Limb (tissue), 2 donors: Measurements from ENCODE around the gene HADHB.
"Not testable (repeated sequence)": the region's sequence is repeated elsewhere in the genome, so short reads cannot be mapped to it uniquely, and the experiment has no call there.

Source experiments
- DNase-seq, 2 donors: peaks; one replicate each; pipeline ENCODE4 v3.0.0-alpha.2; 2016; ENCODE audit errors: extremely low spot score in 2 of 2

Gene HADHB

DNA sequence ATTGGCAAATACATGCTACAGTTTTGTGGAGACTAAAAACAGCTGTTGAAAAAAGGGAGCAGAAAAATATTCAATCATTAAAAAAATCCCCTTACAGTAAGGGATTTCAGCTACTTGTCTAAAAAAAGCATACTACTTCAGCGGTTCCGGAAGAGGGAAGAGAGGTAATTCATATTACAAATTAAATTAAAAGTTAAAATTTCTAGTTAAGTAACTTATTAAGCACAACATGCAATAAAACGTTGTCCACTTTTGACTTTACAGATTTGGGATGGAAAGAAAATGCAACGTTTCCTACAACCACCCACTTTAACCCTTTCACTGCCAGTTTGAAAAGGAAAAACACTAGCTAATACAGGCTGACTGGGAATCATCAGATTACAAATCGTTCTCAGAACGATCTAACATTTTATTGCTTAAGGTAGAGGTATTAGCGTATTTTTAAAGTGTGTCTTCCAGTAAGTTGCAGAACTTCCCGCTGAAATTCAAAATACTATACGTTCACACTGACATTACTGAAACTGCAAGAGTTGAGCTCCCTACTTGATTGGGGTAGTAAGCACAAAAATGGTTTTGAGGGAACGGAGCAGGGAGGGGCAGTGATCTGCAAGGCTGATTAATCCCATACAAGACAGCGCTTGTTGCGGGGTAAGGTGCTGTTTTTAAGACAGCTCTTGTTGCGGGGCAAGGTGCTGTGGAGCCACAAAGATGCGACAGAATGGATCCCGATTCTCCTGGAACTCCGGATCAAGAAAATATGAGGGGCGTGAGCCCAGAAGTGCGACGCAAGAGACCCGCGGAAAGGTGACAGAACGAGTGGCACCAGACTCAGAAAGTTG lies 1.1 kb upstream of the HADHB start:
- peak in 1 of 2 donors; percentile 30 for DNase-seq

DNA sequence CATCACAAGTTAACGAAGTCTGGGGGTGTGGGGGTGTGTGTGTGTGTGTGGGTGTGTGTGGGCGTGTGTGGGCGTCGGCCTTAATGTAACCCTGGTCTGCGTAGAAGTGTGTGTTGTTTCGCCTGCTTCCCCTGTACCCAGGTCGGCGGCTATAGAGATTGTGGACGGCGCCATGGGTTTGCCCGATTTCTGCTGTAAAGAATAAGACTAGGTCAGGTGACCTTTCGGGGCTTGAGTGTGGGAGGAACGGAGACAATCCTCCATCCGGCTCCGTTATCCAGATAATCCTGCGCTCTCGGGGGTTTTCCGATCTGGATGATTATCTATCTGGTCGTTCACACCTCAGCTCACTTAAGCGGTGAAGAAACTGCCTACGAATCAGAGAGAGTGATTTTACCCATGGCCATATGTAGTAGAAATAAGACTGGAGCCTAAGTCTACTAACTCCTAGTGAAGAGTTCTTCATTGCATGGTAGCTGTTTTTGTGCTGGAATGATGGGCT lies 543 bp downstream of the HADHB start:
- no peak for DNase-seq

GRCh38 chr2:26245810-26246209 lies 1.1 kb downstream of the HADHB start:
- no peak for DNase-seq

GRCh38 chr2:26246818-26247217 lies 2.1 kb downstream of the HADHB start:
- DNase-seq: no peak

DNA sequence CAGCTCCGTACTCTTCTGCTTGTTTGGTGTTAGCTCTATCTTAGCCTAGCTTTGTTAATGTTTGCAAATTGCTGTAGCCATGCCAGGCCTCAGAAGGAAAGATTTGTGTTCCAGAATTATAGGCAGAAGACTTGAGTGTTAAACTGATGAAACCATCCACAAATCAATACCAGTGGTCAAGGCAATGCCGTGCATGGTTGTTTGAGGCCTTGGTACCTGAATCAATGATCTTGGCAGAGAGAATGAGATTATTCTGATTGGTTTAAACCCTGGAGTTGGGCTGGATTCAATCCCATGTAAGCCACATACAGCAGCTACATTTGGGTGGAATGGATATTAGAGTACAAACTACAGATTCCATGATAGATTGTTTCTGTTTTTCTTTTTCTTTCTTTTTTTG lies 4.9 kb downstream of the HADHB start:
- DNase-seq: no peak

- DNase-seq: no peak
Measured at GRCh38 chr2:26251893-26252292, 7.2 kb downstream of the HADHB start.

DNA sequence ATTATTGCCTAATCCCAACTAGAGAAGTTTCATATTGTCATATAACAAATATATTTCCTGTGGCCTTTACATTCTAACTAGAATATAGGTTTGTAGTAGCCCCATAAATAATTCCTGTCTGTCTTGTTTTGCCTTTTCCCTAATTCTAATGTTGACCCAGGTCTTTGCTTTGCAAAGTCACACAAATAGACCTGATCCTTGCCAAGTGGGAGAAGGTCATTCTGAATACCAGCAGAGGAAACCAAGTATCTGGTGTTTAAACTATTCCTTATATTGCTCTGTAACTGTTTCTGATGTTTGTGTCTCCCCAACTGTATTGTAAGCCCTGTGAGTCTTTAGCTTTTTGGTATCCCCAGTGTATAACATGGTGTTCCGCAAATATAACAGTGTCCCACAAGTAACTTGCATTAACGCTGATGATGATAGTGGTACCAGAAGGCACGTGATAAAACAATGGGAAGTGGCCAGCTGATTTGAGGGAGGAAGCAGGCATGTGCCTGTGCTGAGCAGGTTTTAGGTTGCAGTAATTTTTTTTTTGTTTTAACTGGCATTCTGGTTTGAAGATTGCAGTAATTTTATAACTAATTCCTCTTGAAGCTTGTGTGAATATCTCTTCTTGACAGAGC lies 11.1 kb downstream of the HADHB start:
- no peak for DNase-seq

DNA sequence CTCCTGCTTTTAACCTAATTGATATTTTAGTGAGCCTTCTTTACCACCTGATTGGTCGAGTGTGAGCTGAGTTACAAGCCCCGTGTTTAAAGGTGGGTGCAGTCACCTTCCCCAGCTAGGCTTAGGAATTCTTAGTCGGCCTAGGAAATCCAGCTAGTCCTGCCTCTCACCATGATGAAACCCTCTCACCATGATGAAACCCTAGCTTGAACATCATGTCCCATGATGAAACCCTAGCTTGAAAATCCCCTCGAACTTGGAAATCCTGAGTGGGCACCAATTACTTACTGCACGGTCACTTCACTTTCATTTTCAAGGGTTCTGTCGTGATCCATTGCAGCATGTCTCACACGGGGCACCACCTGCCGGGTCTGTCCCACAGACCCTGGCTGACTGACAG lies 14.1 kb downstream of the HADHB start:
- DNase-seq: not testable (repeated sequence)

DNA sequence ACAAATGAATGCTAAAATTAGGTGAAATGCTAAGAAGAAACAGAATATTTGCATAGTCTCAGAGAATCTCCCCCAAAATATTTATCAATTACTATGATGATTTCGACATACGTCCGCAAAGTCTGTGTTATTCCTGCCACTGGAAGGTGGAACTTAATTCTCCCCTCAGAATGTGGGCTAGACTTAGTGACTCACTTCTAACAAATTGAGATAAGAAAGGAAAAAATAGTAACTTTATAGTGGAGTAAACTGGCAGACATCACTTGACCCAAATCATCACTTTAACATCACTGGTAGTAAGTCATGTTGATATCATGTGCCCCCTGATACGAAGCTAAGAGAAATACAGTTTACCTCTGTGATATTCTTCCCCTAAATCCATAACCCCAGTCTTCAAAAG lies 23.5 kb downstream of the HADHB start:
- DNase-seq: no peak

DNA sequence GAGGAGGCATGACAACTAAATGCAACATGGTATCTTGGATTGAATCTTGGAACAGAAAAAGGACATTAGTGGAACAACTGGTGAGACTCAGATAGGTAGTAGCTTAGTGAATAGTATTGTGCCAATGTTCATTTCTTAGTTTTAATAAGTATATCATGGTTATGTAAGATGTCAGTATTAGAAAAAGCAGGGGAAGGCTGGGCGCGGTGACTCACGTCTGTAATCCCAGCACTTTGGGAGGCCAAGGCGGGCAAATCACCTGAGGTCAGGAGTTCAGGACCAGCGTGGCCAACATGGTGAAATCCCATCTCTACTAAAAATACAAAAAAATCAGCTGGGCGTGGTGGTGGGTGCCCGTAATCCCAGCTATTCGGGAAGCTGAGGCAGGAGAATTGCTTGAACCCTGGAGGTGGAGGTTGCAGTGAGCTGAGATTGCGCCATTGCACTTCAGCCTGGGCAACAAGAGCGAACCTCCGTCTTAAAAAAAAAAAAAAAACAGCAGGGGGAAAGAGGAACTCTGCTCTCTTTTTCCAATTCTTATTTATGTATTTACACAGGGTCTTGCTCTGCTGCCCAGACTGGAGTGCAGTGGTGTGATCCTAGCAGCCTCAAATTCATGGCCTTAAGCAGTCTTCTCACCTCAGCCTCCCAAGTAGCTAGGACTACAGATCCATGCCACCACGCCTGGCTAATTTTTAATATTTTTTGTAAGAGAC lies 24.1 kb downstream of the HADHB start:
- not testable (repeated sequence) for DNase-seq

DNA sequence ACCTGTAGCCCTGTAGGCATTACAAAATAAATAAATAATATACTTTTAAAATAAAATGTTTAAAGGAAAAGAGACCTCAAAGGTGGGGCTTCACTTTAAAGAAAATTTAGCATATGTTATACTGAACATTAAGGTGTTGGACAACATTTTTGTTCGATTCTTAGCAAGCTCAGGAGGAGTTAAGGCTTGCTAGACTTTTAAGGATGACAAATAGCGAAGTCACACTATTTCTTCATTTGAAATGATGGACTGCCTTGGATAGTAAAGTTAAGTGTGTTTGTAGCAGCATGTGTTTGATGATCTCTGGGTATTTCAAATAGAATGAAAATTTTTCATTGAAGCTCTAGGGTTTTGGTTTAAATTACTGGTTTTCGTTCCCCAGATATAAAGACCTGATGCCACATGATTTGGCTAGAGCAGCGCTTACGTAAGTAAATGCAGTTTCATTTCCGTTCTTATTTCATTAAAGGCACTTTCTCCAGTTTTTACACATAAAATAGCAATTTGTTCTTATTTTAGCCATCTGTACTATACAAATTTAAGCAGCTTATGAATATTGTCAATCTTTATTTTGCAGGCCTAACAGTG lies 24.9 kb downstream of the HADHB start:
- DNase-seq: no peak

GRCh38 chr2:26270373-26270772 lies 25.6 kb downstream of the HADHB start:
- no peak for DNase-seq

DNA sequence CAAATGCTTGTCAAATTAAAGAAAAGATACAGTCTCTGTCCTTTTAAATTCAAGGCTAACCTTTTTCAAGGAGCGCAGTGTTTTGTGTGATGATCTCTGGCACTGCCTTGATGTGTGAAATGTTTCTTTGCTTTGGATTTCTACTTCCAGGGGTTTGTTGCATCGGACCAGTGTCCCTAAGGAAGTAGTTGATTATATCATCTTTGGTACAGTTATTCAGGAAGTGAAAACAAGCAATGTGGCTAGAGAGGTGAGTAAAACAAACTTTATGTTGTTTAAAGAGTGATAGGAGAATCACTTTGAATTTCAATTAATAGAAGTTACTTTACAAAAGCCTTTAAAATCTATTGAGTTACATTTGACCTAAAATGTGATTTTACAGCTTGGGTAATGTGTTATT lies 28.8 kb downstream of the HADHB start:
- DNase-seq: no peak

DNA sequence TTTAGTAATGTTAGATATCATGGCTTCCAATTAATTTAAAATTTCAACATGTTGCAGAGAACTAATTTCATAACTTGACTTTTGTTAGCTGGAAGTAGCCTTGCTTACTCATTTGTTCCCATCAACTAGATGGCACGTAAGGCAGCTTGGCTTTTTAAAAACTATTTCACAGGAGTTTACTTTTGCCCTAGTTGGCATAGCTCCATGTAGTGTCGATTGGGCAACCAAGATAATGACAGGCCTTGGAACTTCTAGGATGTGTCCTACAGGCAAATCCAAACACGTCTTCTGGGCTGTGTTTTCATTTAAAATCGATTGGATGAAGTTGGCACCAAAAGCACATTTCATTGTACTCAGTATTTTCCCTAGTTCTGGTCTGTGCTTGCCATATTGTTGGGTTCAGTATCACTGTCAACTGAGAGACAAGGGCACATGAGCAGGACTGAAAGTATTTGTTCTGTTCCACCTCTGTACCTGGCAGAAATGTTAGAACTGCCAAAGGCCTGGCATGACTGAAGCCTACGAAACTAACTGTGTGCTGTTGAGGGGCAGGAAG lies 29.4 kb downstream of the HADHB start:
- no peak for DNase-seq

DNA sequence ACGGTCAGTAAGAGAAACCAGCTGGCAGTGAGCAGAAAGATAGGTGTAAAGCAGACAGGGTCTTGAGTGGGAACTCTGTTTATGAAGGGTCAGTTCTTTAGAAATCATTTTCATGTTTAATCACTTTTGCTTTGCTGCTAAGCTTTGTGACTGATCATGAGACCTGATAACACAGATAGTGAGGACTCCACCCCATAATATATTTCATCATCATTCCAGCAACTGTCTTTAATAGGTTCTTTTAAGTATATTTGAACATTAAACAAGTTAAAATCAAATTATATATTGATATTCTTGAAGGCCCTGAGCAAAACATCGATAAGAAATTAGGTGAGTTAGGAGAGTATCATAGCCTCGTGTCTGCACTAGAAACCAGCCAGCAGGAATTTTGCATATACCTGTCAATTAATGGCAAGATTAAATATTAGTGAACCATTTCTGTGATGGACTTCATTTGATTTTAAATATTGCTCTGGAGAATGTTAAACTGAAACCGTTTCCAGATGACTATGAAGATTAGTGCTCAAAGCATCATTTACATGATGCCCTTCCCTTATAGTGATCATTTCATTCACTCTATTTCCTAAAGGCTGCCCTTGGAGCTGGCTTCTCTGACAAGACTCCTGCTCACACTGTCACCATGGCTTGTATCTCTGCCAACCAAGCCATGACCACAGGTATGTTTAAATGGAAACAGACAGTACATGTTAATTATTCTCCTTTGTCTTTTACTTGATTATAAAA lies 31.9 kb downstream of the HADHB start:
- no peak for DNase-seq

- DNase-seq: no peak
Measured at GRCh38 chr2:26279886-26280285, 35.1 kb downstream of the HADHB start.

DNA sequence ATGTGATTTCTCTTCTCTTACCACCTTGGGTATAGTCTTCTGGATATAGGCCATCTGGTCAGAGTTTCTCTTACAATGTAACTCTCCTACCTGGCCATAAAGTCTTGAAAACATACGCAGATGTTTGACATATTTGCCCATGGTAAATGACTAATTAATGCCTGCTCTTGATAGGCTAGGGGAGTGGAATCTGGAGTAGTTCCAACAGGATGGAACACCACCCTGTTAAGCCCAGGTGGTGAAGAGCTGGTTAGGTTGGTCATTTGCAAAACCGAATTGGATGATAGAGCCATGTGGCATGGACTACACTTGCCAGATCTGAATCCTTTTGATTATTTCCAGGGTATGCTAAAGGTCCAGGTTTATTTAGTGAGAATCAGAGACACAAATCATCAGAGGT lies 36.5 kb downstream of the HADHB start:
- no peak for DNase-seq

- DNase-seq: no peak
Measured at GRCh38 chr2:26283606-26284005, 38.9 kb downstream of the HADHB start.

- DNase-seq: no peak
Measured at GRCh38 chr2:26284132-26284531, 39.4 kb downstream of the HADHB start.

GRCh38 chr2:26285931-26286330 lies 41.2 kb downstream of the HADHB start:
- no peak for DNase-seq

GRCh38 chr2:26290001-26290400 lies 45.3 kb downstream of the HADHB start:
- DNase-seq: no peak
